Measurements from ENCODE around the gene H2BW1.
"Not testable (repeated sequence)": the region's sequence is repeated elsewhere in the genome, so short reads cannot be mapped to it uniquely, and the experiment has no call there.

H2BW1 gene

GRCh38 chrX:104015576-104015975, 2.1 kb upstream of the H2BW1 start:
- H3K36me3 ChIP-seq (ENCODE audit: control insufficient read depth in 1 of 2, insufficient read depth in 2 of 2, low read length in 2 of 2); H3K9me3 ChIP-seq (ENCODE audit: insufficient read depth, low read depth, low read length); H3K79me2 ChIP-seq (ENCODE audit: control insufficient read depth, insufficient read depth, low read length, poor library complexity); H3K4me1 ChIP-seq (ENCODE audit: control insufficient read depth in 1 of 2, insufficient read depth in 2 of 2, low read length in 2 of 2); H3K14ac ChIP-seq (ENCODE audit: low read length); H3K4me3 ChIP-seq (ENCODE audit: low read depth, low read length); H3K79me1 ChIP-seq (ENCODE audit: low read length); H3K18ac ChIP-seq (ENCODE audit: low read length); H4K12ac ChIP-seq (ENCODE audit: low read depth, low read length); H2BK5ac ChIP-seq (ENCODE audit: low read depth, low read length, poor library complexity); H4K8ac ChIP-seq (ENCODE audit: low read depth, low read length); H4K91ac ChIP-seq (ENCODE audit: low read depth, low read length); DNase-seq; H2BK120ac ChIP-seq (ENCODE audit: insufficient read depth, low read length, poor library complexity); H3K9ac ChIP-seq (ENCODE audit: low read length); H3K27me3 ChIP-seq (ENCODE audit: insufficient read depth, low read length); H3K27ac ChIP-seq (ENCODE audit: low read depth, low read length); H3K4ac ChIP-seq (ENCODE audit: low read depth, low read length); H2BK12ac ChIP-seq (ENCODE audit: low read length); H3K23ac ChIP-seq (ENCODE audit: low read length); H2AFZ ChIP-seq (ENCODE audit: insufficient read depth, low read length, poor library complexity); H2AK5ac ChIP-seq (ENCODE audit: low read length); H3K4me2 ChIP-seq (ENCODE audit: low read length): not testable (repeated sequence)
- WGBS (ENCODE audit: extremely low coverage, insufficient coverage, insufficient read length): no CpG with 5 or more reads among the region's 8 CpGs

- Histone ChIP-seq H4K8ac (ENCODE audit: low read depth, low read length) (no peak overlapping the region), H3K4me1 (ENCODE audit: control insufficient read depth in 1 of 2, insufficient read depth in 2 of 2, low read length in 2 of 2) (no peaks in the 10 kb centered on the region), H3K27me3 (ENCODE audit: insufficient read depth, low read length) (no peaks in the 10 kb centered on the region), H3K79me1 (ENCODE audit: low read length) (no peaks in the 10 kb centered on the region), H3K79me2 (ENCODE audit: control insufficient read depth, insufficient read depth, low read length, poor library complexity) (no peaks in the 10 kb centered on the region), H3K9ac (ENCODE audit: low read length) (no peak overlapping the region), H3K4ac (ENCODE audit: low read depth, low read length) (no peak overlapping the region), H3K23ac (ENCODE audit: low read length) (no peak overlapping the region), H2BK12ac (ENCODE audit: low read length) (no peak overlapping the region), H2BK5ac (ENCODE audit: low read depth, low read length, poor library complexity) (no peak overlapping the region), H3K36me3 (ENCODE audit: control insufficient read depth in 1 of 2, insufficient read depth in 2 of 2, low read length in 2 of 2) (no peaks in the 10 kb centered on the region), H3K27ac (ENCODE audit: low read depth, low read length) (no peak overlapping the region), H3K18ac (ENCODE audit: low read length) (no peak overlapping the region), H2BK120ac (ENCODE audit: insufficient read depth, low read length, poor library complexity) (no peak overlapping the region), H3K4me3 (ENCODE audit: low read depth, low read length) (no peak overlapping the region), H2AFZ (ENCODE audit: insufficient read depth, low read length, poor library complexity) (no peak overlapping the region), H3K14ac (ENCODE audit: low read length) (no peak overlapping the region), H2AK5ac (ENCODE audit: low read length) (no peak overlapping the region), H4K91ac (ENCODE audit: low read depth, low read length) (no peak overlapping the region), H3K9me3 (ENCODE audit: insufficient read depth, low read depth, low read length) (no peaks in the 10 kb centered on the region), H4K12ac (ENCODE audit: low read depth, low read length) (no peak overlapping the region), H3K4me2 (ENCODE audit: low read length) (no peak overlapping the region)
- no peak for DNase-seq
- no CpG with 5 or more reads among the region's 24 CpGs for WGBS (ENCODE audit: extremely low coverage, insufficient coverage, insufficient read length)
Measured at GRCh38 chrX:104013158-104013557, 350 bp downstream of the H2BW1 start.

GRCh38 chrX:104008831-104009230, 4.7 kb downstream of the H2BW1 start:
- no peak overlapping the region for H3K4me2 ChIP-seq (ENCODE audit: low read length)
- H3K79me1 ChIP-seq (ENCODE audit: low read length): no peaks in the 10 kb centered on the region
- no peak overlapping the region for H3K27ac ChIP-seq (ENCODE audit: low read depth, low read length)
- H3K79me2 ChIP-seq (ENCODE audit: control insufficient read depth, insufficient read depth, low read length, poor library complexity): no peaks in the 10 kb centered on the region
- H2BK12ac ChIP-seq (ENCODE audit: low read length): no peak overlapping the region
- no peak overlapping the region for H3K23ac ChIP-seq (ENCODE audit: low read length)
- H3K4me1 ChIP-seq (ENCODE audit: control insufficient read depth in 1 of 2, insufficient read depth in 2 of 2, low read length in 2 of 2): no peaks in the 10 kb centered on the region
- no peak overlapping the region for H2BK120ac ChIP-seq (ENCODE audit: insufficient read depth, low read length, poor library complexity)
- no peaks in the 10 kb centered on the region for H3K27me3 ChIP-seq (ENCODE audit: insufficient read depth, low read length)
- H3K14ac ChIP-seq (ENCODE audit: low read length): no peak overlapping the region
- no peak overlapping the region for H2AK5ac ChIP-seq (ENCODE audit: low read length)
- H2AFZ ChIP-seq (ENCODE audit: insufficient read depth, low read length, poor library complexity): no peak overlapping the region
- no peak overlapping the region for H4K91ac ChIP-seq (ENCODE audit: low read depth, low read length)
- H3K18ac ChIP-seq (ENCODE audit: low read length): no peak overlapping the region
- no peaks in the 10 kb centered on the region for H3K36me3 ChIP-seq (ENCODE audit: control insufficient read depth in 1 of 2, insufficient read depth in 2 of 2, low read length in 2 of 2)
- no CpG with 5 or more reads among the region's 5 CpGs for WGBS (ENCODE audit: extremely low coverage, insufficient coverage, insufficient read length)
- H4K8ac ChIP-seq (ENCODE audit: low read depth, low read length): no peak overlapping the region
- peak; percentile 56 to 80 for DNase-seq
- H4K12ac ChIP-seq (ENCODE audit: low read depth, low read length): no peak overlapping the region
- H3K9me3 ChIP-seq (ENCODE audit: insufficient read depth, low read depth, low read length): no peaks in the 10 kb centered on the region
- H3K4ac ChIP-seq (ENCODE audit: low read depth, low read length): no peak overlapping the region
- no peak overlapping the region for H3K4me3 ChIP-seq (ENCODE audit: low read depth, low read length)
- H3K9ac ChIP-seq (ENCODE audit: low read length): no peak overlapping the region
- H2BK5ac ChIP-seq (ENCODE audit: low read depth, low read length, poor library complexity): no peak overlapping the region

GRCh38 chrX:103999234-103999633, 14.3 kb downstream of the H2BW1 start:
- Histone ChIP-seq H3K27me3 (ENCODE audit: insufficient read depth, low read length) (no peaks in the 10 kb centered on the region), H3K9ac (ENCODE audit: low read length) (no peak overlapping the region), H2BK120ac (ENCODE audit: insufficient read depth, low read length, poor library complexity) (no peak overlapping the region), H2AK5ac (ENCODE audit: low read length) (no peak overlapping the region), H2AFZ (ENCODE audit: insufficient read depth, low read length, poor library complexity) (no peak overlapping the region), H3K4me3 (ENCODE audit: low read depth, low read length) (no peak overlapping the region), H3K4ac (ENCODE audit: low read depth, low read length) (no peak overlapping the region), H3K79me1 (ENCODE audit: low read length) (no peaks in the 10 kb centered on the region), H3K9me3 (ENCODE audit: insufficient read depth, low read depth, low read length) (no peaks in the 10 kb centered on the region), H2BK5ac (ENCODE audit: low read depth, low read length, poor library complexity) (no peak overlapping the region), H3K18ac (ENCODE audit: low read length) (no peak overlapping the region), H4K12ac (ENCODE audit: low read depth, low read length) (no peak overlapping the region), H3K36me3 (ENCODE audit: control insufficient read depth in 1 of 2, insufficient read depth in 2 of 2, low read length in 2 of 2) (no peaks in the 10 kb centered on the region), H3K4me2 (ENCODE audit: low read length) (no peak overlapping the region), H3K27ac (ENCODE audit: low read depth, low read length) (no peak overlapping the region), H3K4me1 (ENCODE audit: control insufficient read depth in 1 of 2, insufficient read depth in 2 of 2, low read length in 2 of 2) (no peaks in the 10 kb centered on the region), H3K14ac (ENCODE audit: low read length) (no peak overlapping the region), H4K91ac (ENCODE audit: low read depth, low read length) (no peak overlapping the region), H3K79me2 (ENCODE audit: control insufficient read depth, insufficient read depth, low read length, poor library complexity) (no peaks in the 10 kb centered on the region), H3K23ac (ENCODE audit: low read length) (no peak overlapping the region), H2BK12ac (ENCODE audit: low read length) (no peak overlapping the region), H4K8ac (ENCODE audit: low read depth, low read length) (no peak overlapping the region)
- no CpG with 5 or more reads among the region's 5 CpGs for WGBS (ENCODE audit: extremely low coverage, insufficient coverage, insufficient read length)
- no peak for DNase-seq
